GM21381 (cell line): ENCODE results near the gene RER1.

Experiments
- ATAC-seq: cut with Tn5 transposase; IDR thresholded peaks from one replicate; pipeline ENCODE4 v1.9.1; 2021; ENCODE audit warnings: mild to moderate bottlenecking, moderate library complexity; ENCODE audit not compliant: unreplicated experiment

The RER1 gene, protein sequence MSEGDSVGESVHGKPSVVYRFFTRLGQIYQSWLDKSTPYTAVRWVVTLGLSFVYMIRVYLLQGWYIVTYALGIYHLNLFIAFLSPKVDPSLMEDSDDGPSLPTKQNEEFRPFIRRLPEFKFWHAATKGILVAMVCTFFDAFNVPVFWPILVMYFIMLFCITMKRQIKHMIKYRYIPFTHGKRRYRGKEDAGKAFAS

DNA sequence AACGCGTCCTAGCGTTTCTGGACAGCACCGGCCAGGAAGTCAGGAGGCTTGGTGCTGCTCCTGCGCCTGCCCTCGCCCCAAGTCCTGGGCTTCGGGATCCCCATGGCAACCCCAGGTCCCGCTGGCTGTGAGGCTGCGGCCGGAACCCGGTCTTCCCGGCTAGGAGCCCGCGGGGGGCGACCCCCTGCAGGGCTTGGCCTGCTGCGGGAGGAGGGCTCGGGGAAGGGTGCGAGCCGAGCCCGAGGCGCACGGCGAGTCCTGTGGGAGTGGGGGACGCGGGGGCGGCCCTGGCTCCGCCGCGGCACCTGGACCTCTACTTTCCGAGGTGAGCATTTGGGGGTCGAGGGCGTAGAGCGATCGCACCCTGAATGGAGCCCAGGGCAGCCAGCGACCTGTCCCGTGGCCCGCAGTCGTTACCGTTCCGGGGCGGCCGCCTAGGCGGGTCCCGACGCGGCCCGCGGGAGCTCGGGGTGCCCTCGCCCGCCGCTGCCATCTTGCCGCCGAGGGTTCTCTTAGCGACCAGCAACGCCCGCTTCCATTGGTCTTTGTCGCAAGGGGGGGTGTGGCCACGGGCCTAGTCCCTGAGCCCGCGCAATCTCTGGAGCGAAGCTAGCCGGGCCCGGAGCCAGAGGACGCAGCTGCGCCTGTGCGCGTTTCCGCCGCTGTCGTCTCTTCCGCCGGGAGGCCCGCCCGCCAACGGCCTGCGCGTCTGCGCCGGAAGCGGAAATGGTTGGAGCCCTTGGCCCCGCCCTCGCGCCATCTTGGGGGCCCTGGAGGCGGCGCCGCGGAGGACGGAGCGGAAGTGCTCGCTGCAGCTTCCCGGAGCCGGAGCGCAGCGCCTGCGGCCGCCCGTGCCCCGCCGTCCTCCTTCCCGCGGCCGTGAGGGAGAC is at the start of gene RER1, which contains the start of gene MORN1:
Gene RER1 (plus strand): TSS at position 801 of the 890 bp plus-strand sequence. CDS start 3,950 bp downstream, outside the sequence.
Gene MORN1 (minus strand): TSS at position 514 of the 890 bp plus-strand sequence. CDS start 21 bp downstream, at position 493.
- peak; percentile 85 for ATAC-seq

DNA sequence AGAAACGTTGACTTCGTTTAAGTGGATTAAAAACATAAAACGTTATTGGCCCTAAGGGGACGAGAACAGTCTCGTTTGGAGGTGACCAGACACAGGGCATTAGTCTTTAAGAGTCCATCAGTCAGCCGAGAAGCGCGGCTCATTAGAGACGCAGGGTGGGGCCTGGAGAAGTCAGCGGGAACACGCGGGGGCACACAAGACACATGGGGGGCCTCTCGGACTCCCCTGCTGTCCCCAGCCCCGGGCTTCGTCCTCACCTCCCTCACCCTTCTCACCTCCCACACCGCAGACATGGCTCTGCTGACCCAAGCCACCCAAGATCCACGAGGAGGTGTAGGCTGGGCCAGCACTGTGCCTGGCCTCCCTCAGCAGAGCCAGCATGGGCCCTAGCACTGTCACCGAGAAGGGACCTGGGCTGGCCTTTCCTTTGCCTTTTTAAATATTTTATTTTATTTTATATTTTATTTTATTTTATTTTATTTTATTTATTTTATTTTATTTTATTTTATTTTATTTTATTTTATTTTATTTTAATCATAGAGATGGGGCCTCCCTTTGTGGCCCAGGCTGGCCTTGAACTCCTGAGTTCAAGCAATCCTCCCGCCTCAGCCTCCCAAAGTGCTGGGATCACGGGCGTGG is 49.1 kb upstream of the RER1 start:
- no peak for ATAC-seq

DNA sequence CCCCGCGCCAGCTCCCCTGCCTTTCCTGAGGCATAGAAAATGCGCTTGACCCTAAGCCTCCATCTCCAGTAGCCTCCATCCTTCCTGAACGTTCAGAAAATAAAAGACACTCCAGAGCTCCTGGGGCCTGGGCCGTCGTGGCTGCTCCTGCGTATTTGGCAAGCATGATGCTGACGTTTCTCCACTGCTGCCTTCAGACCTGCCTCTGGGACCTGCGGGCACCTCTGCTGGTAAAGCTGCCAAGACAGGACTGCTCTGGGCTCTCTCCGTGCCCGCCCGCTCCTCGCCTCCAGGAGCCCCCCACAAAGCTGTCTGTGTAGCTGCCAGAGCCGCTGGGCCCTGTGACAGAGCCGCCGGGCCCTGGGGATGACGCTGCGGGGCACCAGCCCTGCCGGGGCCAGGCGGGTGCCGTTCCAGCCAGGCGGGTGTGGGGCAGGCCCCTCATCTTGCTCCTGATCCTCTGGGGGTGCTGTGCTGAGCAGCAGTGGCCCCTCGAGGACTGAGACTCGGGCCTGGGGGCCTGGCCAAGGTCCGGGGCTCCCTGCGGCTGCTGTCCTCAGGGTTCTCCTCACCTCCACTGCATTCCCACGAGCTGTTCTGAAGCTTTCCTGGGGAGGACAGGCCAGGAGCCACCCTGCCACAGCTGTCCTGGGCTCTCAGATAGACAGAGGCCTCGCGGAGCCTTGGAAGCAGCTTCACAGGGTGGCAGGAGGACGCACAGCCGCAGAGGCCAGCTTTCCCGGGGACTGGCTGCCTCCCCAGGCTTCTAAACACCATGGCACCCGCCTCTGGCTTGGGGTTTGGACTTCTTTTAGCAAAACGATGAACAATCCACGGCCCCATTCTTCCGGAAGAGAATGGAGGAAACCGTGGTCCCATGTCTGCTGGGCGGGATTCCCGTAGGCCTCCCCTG is 48.4 kb upstream of the RER1 start:
- ATAC-seq, result no peak

DNA sequence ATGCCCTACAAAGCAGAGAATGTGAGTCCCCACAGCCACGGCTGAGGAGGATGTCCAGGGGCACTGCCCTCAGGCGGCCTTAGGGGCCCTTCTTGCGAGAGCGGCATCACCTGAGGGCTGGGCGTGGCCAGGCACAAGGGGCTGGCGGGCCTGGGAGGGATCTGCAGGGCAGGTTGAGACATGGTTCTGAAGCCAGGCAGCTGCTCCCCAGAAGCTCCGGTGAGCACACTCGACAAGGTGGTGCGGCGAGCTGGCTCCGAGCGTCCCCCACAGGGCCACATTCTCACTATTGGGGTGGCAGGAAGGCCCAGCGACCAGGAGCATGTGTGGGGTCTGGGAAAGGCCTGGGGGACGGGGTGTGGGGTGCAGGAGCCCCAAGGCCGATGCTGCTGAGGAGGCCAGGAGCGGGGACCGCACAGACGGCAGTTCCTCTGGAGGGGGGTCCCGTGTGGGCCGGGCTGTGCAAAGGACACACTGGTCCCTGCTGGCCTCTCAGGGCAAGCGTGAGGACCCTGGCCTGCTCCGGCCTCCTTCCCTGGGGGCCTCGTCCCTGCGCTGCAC is 47.4 kb upstream of the RER1 start:
- no peak for ATAC-seq

DNA sequence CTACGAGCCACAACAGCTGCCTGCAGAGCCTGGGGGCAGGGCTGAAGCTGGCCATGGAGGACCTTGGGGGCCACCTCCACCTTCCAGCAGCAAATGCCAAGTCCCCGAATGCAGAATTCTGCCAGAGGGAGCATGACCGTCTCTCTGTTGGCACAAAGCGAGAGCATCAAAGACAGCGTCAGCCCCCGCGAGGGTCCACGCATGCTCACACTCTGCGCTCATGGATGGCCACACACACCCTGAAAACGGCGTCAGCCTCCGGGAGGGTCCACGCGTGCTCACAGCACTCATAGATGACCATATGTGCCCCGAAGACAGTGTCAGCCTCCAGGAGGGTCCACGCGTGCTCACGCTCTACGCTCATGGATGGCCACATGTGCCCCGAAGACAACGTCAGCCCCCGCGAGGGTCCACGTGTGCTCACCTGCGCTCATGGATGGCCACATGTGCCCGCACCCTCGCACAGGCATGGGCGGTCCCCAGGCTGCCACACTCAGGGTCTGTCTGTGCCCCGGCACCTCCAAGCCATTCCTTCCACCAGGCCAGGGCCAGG is 46.8 kb upstream of the RER1 start:
- ATAC-seq, result no peak

DNA sequence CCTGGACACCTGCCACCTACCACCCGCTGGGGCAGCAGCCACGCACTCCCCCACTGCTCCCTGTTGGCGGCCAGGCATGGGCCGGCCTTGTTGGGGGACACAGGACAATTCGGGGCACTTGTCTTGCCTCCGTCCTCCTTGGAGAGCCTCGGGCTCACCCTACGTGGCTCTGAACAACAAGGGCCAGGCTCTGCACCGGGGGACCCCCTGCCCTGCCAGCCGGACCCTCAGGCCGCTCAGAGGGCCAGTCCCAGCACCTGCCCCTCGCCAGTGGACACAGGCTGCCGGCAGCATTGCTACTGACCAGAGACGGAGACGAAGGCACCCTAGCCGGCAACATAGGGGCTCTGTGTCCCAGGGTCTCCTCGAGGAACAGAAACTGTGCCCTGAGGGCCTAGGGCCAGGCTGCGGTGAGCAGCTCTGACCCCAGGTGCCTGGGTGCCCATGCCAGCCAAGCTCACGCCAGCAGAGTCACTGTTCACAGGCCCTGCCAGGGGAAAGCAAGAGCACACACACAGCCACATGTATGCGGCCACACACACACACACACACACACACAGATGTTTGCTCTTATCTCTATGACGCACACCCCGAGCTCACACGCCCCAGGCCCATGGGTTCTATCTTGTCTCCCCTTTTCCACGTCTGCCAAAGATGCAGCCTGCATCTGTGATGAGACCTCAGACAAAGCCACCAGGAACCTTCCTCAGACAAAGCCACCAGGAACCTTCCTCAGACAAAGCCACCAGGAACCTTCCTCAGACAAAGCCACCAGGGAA is 46.2 kb upstream of the RER1 start:
- no peak for ATAC-seq

DNA sequence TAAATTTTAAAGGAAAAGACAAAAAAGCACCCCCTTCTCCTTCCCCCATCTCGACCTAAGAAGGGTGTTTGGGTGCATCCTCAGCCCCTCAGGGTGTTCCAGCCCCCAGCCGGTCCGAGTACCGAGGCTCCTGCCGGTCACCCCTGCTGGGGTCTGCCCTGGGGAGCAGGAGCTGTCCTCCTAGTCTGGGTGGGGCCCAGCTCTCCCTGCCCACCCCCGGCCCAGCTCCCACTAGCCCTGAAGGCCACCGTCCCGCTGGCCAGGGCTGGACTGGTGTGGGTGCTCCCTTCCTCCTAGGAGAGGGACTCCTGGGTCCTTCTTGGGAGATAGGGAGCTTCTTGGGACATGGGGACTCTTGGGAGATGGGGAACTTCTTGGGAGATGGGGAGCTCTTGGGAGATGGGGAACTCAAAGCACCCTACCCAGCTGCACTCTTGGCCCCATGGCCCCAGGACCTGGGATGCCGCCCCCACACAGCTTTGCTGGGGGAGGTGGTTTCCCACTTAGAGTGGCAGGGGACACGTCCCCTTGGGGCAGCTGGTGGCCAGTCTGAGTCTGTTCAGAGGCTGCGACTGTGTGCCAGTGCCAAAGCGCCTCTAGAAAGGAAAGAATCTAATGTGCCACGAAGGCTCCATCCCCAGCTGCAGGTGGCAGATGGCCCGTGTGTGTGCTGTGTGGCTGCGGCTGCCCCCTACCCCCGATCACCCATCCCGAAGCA is 44.8 kb upstream of the RER1 start:
- no peak for ATAC-seq

DNA sequence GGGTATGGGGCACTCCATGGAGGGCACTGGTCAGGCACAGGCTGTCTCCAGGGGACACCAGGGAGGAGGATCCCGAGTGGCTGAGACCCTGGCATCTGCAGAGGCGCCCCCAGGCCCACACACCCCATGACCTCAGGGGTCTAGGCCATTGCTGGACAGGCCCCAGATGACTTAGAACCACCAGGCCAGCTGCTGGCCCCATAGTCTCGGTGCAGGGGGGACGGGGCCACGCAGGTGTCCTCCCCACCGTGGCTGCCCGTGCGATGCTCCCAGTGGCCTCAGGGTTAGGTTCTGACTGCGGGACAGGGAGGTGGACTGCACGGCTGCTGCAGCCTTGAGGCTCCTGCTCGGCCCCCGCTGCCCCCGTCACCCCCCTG is 44.2 kb upstream of the RER1 start:
- no peak for ATAC-seq

DNA sequence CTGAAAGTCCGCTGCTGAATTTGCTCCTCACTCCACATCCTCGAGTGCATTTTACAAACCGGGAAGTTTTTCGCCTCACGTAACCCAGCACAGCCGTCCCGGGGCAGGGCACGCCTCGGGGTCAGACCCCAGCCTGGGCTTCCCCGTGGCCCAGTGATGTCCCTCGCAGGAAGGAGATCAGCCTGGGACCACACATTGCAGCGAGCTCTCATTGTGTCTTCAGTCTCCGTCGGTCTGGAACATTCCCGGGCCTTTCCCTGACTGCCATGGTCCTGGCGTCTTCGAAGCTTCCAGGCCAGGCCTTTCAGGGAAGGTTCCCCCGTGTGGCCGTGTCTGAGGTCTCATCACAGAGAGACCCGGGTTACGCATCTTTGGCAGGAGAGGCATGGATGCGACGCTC is 43.7 kb upstream of the RER1 start:
- no peak for ATAC-seq

DNA sequence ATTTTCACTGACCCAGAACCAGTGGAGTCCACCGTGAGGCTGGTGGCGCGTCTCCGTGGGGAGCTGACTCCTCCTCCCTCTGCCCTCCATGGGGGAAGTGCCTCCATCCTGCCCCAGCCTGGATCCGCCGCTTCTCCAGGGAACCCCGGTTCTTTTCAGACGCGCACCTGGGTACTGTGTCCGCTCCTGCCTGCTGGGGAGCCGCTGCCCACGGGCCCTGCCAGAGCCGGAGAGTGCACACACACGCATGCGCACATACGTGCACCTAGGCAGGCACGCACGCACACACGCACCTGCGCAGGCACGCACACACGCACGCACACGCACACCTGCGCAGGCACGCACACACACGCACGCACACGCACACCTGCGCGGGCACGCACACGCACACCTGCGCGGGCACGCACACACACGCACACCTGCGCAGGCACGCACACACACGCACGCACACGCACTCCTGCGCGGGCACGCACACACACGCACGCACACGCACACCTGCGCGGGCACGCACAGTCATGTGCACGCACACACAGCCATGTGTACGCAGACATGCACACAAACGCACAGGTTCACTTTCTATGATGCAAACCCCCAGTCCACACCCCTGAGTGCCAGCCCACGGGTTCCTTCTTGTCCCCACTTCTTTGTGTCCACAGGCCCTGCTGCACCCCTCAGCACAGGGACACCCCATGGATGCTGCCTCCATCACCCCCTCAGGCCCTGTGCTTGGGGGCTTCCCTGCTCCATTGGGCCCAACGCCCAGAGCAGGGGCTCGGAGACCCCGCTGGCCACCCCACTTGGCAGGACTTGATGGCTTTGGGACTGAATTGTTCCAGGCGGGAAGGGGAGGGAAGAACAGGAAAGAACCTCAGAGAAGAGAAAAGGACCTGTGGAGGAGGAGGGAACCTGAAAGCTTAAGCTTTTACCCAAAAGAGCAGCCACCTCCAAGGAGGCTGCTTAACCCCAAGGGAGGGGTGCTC is 43.0 kb upstream of the RER1 start:
- ATAC-seq, result no peak

DNA sequence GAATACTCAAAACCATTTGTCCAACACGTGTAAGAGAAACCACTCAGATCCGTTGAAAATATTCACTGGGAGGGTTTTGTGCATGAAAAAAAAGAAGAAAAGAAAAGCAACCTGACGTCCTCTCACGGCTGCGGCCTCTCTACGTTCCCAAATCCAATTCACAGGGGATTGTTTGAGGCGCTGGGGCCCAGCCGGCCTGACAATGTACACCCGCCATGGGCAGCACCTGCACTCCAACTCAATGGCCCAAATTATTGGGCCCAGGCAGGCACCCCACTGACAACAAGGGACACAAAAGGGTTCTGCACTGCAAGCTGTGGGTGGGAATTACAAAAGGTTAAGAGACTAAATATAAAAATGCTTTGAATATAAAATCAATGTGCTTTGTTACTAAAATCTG is 41.8 kb upstream of the RER1 start:
- no peak for ATAC-seq

DNA sequence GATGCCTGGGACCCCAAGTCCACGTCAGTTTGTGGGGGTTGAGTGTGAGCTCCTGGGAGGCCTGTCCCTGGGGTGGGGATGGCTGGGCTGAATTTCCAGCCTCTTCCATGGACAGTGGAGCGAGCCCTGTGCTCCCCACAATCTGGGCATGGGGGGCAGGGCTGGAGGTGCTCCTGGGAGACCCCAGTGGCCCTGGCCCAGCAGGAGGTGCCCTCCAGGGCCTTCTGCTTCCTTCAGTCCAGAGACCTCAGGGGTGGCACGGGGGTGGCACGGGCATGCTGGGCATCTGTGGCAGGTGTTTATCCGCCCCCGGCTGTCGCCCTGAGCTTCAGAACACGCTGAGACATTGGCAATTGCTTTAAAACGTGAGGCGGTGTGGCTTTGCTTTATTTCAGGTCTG is 41.1 kb upstream of the RER1 start:
- no peak for ATAC-seq

DNA sequence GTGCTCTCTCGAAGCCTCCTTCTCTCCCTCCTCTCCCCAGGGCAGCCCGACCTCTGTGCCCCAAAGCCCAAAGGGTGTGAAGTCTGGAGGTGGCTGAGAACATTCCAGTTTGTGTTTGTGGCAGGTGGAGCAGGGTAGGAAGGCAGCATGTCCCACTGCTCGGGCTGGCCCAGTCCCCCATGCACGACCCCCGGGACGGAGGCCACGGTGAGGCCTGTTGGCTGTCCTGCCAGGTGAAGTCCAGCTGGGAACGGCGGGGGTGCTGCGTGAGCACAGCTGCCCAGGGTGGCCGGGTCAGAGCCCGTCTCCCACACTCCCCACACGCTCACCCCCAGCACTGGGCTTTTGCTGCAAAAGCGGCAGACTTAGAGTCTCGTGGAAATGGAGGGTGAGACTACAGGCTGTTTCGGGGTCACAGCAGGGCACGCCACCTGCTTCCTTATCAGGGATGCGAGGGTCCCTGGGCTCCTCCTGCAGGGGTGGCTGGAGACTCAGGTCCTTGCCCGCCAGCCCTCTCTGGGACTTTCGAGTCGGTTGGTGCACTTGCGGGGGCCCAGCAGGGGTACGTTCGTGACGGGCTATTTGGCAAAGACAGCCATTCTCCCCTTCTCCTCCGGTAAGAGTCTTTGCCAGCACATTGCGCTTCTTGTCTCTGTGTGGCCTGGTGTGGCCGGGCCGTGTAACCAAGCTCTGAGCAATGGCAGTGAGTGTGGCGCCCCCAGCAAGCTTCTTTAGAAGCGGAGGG is 40.6 kb upstream of the RER1 start:
- ATAC-seq, result no peak

DNA sequence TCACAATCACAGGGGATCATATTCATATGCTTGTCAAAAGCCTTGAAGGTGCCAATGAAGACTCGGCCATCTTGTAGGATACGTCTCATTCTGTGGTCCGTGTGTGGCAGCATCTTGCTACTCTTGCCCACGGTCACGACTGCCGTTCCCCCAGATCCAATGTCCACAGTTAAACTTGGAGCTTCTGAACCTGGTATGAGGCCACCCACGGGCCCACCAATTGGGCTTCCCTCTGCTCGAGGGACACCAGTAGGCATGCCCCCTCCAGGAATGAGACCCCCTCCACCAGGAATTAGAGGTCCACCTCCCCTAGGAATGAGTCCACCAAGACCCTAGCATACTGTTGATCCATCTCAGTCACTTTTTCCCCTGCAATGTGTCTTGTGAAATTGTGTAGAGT is 39.9 kb upstream of the RER1 start:
- ATAC-seq, result no peak

DNA sequence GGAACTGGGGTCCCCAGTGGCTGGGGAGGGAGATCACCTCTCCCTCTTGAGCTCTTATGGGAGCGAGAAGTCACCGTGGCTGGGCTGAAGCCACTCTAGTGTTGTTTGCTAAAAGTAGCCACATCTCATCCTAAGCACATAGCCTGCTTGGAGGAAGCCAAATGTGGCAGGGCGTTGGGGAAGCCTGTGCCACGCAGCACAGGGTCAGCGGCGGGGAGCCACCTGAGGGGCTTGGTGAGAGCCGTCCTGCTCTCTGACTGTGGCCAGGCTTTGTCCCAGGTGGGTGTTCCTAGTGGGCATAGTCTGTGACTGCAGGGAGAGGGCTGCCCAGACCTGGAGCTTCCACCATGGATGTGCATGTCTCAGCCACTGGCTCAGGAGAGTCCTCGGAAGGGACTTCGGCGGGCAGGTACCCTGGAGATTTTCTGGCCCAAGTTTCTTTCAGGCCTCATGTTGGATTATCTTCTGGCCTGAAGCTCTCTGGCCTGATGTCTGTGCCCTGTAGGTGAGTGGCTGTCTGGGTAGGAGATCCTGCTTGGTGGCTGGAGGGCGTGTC is 39.2 kb upstream of the RER1 start:
- ATAC-seq, result no peak

DNA sequence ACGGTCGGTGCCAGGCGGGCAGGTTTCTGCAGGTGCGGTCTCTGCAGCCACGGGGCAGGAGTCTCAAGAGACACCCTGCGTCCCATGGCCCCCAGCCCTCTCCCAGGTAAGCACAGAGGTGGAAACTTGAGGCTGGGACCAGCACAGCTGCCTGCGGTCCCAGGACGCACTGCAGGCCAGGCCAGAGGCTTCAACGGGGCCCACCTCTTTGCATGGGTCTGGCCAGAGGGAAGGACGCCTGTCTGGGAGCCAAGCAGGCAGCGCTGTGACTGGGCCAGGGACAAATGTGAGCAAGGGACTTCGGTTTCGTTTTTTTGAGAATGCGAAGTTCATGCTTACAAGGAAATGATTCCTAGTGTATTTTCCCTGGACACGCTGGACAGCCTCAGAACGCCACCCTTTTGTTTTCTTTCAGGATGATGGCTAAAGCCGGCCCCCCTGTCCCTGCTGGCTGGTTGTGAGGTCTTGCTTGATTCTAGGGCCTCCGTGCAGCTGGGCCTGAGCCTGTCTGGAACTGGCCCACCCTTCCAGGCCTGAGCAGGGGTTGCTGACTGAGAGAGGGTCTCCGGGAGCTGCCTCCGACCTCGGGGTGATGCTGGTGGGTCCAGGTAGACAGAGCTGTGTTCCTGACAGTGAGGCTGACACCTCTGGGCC is 38.6 kb upstream of the RER1 start:
- no peak for ATAC-seq
